Fibroblast of lung (primary cell): ENCODE measurements around the gene TOMT.

Experiments
- EZH2 ChIP-seq: IDR thresholded peaks from 2 replicates; pipeline ENCODE4 v1.5.1; 2012; ENCODE audit warnings: low read length, control low read depth, mild to moderate bottlenecking; ENCODE audit errors: missing control alignments
- TF ChIP-seq, protein P1 (sequence below), 2 donors: IDR thresholded peaks in 1 of 2; conservative IDR thresholded peaks in 1 of 2; 1 replicate in 1 of 2; 2 replicates in 1 of 2; pipeline ENCODE4 v1.5.1; 2011 to 2012; ENCODE audit warnings: low read length in 2 of 2, control low read depth in 1 of 2, inconsistent platforms in 1 of 2, low read depth in 1 of 2, mild to moderate bottlenecking in 1 of 2

DNA sequence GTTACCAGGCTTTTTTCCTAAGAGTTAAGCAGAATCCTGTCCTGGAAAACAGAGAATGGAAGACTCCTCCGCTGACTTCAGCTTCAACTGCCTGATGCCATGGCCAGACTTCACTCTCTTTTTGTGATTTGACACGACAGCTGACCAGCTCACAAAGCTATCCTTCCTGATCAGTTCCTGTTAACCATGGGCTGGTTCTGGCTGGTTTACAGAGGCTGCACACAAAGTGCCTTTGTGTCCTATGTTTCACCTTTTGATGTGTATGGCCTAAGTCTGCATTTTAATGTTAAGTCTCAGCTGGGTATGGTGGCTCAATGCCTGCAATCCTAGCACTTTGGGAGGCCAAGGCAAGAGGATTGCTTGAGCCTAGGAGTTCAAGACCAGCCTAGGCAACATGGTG lies 40.9 kb downstream of the TOMT start:
- TF ChIP-seq, protein P1, sequence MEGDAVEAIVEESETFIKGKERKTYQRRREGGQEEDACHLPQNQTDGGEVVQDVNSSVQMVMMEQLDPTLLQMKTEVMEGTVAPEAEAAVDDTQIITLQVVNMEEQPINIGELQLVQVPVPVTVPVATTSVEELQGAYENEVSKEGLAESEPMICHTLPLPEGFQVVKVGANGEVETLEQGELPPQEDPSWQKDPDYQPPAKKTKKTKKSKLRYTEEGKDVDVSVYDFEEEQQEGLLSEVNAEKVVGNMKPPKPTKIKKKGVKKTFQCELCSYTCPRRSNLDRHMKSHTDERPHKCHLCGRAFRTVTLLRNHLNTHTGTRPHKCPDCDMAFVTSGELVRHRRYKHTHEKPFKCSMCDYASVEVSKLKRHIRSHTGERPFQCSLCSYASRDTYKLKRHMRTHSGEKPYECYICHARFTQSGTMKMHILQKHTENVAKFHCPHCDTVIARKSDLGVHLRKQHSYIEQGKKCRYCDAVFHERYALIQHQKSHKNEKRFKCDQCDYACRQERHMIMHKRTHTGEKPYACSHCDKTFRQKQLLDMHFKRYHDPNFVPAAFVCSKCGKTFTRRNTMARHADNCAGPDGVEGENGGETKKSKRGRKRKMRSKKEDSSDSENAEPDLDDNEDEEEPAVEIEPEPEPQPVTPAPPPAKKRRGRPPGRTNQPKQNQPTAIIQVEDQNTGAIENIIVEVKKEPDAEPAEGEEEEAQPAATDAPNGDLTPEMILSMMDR (conservative IDR thresholded peaks at IDR 0.05 in 1 of 2, IDR thresholded peaks at IDR 0.05 in 1 of 2; ENCODE audit: low read depth in 1 of 2, low read length in 2 of 2), result no peak
- TF ChIP-seq EZH2, result no peak
